Activated CD4-positive, alpha-beta T cell treated with anti-CD3 and anti-CD28 coated beads, Interleukin-2, amount 10 ng/mL, durations not matched to agents 24 days and 14 days (primary cell): Measurements from ENCODE around the gene CELA3B. TPM values are rescaled to one million over a fixed set of nuclear protein-coding genes. Genes with fewer than 3 reads are reported as not detected.
"Not testable (repeated sequence)": the region's sequence is repeated elsewhere in the genome, so short reads cannot be mapped to it uniquely, and the experiment has no call there.

Experiments
- DNase-seq: peaks from one replicate; pipeline ENCODE4 v3.0.0; 2022
- H3K27ac Mint-ChIP-seq: one replicate; pipeline ENCODE4 v1.8.0; 2022; ENCODE audit warnings: mild to moderate bottlenecking, mixed read lengths
- H3K27me3 Mint-ChIP-seq: one replicate; pipeline ENCODE4 v1.8.0; 2022; ENCODE audit warnings: mixed read lengths
- H3K36me3 Mint-ChIP-seq: one replicate; pipeline ENCODE4 v1.8.0; 2022; ENCODE audit warnings: low read depth, mild to moderate bottlenecking, mixed read lengths
- H3K4me1 Mint-ChIP-seq: one replicate; pipeline ENCODE4 v1.8.0; 2021; ENCODE audit warnings: mixed read lengths
- H3K4me3 Mint-ChIP-seq: one replicate; pipeline ENCODE4 v1.8.0; 2022; ENCODE audit warnings: mild to moderate bottlenecking, moderate library complexity, mixed read lengths
- H3K9me3 Mint-ChIP-seq: one replicate; pipeline ENCODE4 v1.8.0; 2021; ENCODE audit warnings: mixed read lengths
- intact Hi-C: fragments of 100-400 bp; cut with micrococcal nuclease; formaldehyde crosslinking; loops from one replicate; pipeline ENCODE4 v1.15.1; 2023
- total RNA-seq: library from RNA; stranded (reverse); gene quantifications from 2 replicates; pipeline ENCODE4 v1.2.3, GENCODE V29; 2022

The CELA3B gene
- total RNA-seq, 1 donor from 2014 or later: not detected

DNA sequence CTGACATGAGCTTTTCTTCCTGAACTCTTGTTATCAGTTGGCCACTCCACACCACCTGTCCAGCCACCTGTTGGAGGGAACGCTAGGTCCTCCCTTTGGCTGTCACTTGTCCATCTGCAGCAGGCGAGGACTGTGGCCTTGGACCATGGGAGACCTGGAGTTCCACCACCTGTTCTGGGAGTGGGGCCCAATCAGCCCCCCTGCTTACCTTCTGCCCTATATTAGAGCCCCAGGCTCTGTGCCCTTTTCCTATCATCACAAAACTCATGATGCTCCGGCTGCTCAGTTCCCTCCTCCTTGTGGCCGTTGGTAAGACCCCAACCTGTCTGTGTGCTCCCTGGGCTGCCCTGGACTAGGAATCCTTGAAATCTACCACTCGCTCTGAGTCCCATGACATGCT, 24.6 kb downstream of the CELA3B start, which contains the start of gene CELA3A:
Gene CELA3A (plus strand): TSS at position 249 of the 400 bp plus-strand sequence. CDS start 18 bp downstream, at position 267.
- Mint-ChIP-seq H3K36me3 (no peaks in the 10 kb centered on the region), H3K27ac (no peak within 1 kb of the TSS), H3K27me3 (peaks cover 3% of the 10 kb centered on the region), H3K4me1 (peaks cover 3% of the 10 kb centered on the region), H3K4me3 (no peak within 1 kb of the TSS), H3K9me3 (no peaks in the 10 kb centered on the region)
- intact Hi-C loops: no loop called here
- no peak for DNase-seq

DNA sequence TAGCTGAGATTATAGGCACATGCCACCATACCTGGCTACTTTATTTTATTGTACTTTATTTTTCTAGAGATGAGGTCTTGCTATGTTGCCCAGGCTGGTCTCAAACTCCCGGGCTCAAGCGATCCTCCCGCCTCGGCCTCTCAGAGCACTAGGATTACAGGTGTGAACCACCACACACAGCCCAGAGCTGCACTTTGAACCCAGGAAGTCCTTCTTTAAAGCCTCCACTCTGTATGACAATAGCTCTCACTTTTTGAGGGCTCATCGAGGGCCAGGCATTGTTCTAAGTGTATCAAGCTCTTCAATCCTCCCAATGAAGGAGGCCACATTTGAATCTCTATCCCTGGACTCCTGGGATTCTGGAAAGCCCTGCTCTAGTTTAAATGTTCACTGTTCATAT, 25.6 kb downstream of the CELA3B start:
- intact Hi-C loops, DNase-seq: not testable (repeated sequence)

DNA sequence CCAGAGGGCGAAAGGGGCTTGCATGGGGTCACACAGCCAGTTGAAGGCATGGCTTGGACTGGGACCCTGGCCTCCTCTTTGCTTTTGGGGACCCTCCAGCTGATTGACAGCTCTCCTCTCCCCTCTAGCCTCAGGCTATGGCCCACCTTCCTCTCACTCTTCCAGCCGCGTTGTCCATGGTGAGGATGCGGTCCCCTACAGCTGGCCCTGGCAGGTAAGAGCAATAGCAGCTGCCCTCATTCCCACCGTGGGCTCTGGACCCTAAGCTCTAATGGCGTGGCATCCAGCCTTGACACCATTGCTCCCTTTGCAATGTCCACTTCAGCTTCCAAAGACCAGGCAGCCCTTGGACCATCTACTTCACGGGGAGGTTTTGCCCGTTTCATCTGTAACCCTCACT, 26.1 kb downstream of the CELA3B start:
- H3K27ac Mint-ChIP-seq, intact Hi-C loops, H3K4me1 Mint-ChIP-seq, H3K9me3 Mint-ChIP-seq, DNase-seq, H3K27me3 Mint-ChIP-seq, H3K4me3 Mint-ChIP-seq, H3K36me3 Mint-ChIP-seq: not testable (repeated sequence)

More for the DNA sequence above, 25.6 kb downstream of the CELA3B start:
- H3K27me3 Mint-ChIP-seq, H3K4me3 Mint-ChIP-seq, H3K4me1 Mint-ChIP-seq, H3K27ac Mint-ChIP-seq, H3K36me3 Mint-ChIP-seq, H3K9me3 Mint-ChIP-seq: not testable (repeated sequence)

DNA sequence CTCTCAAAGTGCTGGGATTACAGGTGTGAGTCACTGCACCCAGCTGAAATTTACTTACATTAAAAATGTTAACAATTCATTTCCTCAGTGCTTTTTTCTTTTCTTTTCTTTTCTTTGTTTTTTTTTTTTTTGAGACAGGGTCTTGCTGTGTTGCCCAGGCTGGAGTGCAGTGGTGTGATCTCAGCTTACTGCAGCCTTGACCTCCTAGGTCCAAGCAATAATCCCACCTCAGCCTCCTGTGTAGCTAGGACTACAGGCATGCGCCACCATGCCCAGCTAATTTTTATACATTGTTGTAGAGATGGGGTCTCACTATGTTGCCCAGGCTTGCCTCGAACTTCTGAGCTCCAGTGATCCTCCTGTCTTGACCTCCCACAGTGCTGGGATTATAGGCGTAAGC, 27.1 kb downstream of the CELA3B start:
- H3K4me1 Mint-ChIP-seq, intact Hi-C loops, DNase-seq, H3K36me3 Mint-ChIP-seq, H3K4me3 Mint-ChIP-seq, H3K9me3 Mint-ChIP-seq, H3K27me3 Mint-ChIP-seq: not testable (repeated sequence)
- H3K27ac Mint-ChIP-seq: peak overlapping the region; percentile 51

DNA sequence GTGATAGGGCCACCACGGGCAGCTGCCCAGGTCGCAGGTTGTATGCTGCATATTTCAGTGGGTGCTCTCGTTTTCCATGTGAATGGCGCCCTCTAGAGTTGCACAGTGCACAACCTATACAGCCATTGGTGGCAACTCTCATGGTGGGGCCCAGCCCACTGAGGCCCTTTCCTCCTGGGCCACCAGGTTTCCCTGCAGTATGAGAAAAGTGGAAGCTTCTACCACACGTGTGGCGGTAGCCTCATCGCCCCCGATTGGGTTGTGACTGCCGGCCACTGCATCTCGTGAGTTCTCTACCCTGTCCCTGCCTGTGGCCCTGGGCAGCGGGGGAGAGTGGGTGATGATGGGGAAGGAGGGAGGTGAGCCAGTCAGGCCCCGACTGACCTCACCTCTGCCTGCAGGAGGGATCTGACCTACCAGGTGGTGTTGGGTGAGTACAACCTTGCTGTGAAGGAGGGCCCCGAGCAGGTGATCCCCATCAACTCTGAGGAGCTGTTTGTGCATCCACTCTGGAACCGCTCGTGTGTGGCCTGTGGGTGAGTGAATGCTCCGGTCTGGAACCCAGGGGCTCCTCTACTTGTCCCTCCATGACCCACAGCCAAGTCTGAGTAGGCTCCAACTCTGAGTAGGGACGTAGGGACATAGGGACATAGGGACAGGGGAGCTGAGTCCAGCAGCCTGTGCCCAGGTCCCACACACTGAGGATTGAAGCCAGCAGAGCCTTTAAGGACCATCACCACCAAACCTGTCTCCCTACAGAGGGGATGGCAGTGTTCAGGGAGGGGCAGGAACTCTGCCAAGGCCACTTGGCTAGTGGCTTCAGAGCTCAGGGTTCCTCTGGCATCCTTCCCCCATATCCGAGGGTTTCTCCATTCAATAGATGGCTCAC, 28.7 kb downstream of the CELA3B start:
- intact Hi-C loops: loop anchor here (1.0 kb wide), 1 partner anchor 23 kb away; no protein-coding TSS in a partner anchor
- not testable (repeated sequence) for H3K9me3 Mint-ChIP-seq, H3K4me3 Mint-ChIP-seq, H3K4me1 Mint-ChIP-seq, H3K27me3 Mint-ChIP-seq, H3K36me3 Mint-ChIP-seq, H3K27ac Mint-ChIP-seq
- peak; percentile 85 for DNase-seq

DNA sequence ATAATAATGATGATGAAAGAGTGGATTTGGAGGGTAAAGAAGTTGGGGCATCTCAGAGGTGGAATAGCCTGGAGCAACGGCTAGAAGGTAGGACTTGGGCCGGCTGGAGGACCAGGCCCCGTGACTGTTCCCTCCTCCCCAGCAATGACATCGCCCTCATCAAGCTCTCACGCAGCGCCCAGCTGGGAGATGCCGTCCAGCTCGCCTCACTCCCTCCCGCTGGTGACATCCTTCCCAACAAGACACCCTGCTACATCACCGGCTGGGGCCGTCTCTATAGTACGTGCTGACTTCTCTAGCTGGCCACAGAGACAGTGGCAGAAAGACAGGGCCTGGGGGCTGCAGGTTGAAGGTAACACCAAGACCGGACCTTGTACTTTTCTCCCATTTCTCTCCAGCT, 29.9 kb downstream of the CELA3B start:
- DNase-seq, H3K4me1 Mint-ChIP-seq, H3K27me3 Mint-ChIP-seq, H3K27ac Mint-ChIP-seq, H3K9me3 Mint-ChIP-seq, intact Hi-C loops, H3K36me3 Mint-ChIP-seq, H3K4me3 Mint-ChIP-seq: not testable (repeated sequence)

DNA sequence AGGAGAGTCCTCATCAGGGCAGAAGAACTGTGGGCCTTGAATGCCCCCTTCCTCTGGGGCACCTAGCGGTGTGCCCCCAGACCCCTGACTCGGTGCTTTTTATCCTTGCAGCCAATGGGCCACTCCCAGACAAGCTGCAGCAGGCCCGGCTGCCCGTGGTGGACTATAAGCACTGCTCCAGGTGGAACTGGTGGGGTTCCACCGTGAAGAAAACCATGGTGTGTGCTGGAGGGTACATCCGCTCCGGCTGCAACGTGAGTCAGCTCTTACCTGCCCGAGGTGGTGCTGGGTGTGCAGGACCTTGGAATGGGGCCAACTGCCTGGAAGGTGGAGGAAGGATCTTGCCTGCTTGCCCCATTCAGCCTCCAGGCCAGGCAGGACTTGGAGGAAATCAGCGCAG, 30.4 kb downstream of the CELA3B start:
- DNase-seq, H3K4me1 Mint-ChIP-seq, H3K27me3 Mint-ChIP-seq, intact Hi-C loops, H3K36me3 Mint-ChIP-seq, H3K9me3 Mint-ChIP-seq, H3K4me3 Mint-ChIP-seq, H3K27ac Mint-ChIP-seq: not testable (repeated sequence)

DNA sequence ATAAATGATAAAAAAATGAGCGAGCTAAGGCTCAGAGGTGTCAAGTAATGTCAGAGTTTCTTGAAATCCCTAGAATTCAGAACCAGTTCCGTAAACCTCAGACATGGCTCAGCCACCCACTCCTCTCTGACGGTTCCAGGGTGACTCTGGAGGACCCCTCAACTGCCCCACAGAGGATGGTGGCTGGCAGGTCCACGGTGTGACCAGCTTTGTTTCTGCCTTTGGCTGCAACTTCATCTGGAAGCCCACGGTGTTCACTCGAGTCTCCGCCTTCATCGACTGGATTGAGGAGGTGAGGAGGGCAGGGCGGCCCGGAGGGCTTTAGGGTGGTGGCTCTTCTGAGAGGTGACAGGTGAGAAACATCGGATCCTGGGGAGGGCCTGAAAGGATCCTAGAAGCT, 32.7 kb downstream of the CELA3B start:
- not testable (repeated sequence) for DNase-seq, H3K27me3 Mint-ChIP-seq, H3K4me3 Mint-ChIP-seq, H3K36me3 Mint-ChIP-seq, H3K27ac Mint-ChIP-seq, H3K9me3 Mint-ChIP-seq, H3K4me1 Mint-ChIP-seq
- intact Hi-C loops: loop anchor here (2.0 kb wide), 1 partner anchor 21 kb away; no protein-coding TSS in a partner anchor

DNA sequence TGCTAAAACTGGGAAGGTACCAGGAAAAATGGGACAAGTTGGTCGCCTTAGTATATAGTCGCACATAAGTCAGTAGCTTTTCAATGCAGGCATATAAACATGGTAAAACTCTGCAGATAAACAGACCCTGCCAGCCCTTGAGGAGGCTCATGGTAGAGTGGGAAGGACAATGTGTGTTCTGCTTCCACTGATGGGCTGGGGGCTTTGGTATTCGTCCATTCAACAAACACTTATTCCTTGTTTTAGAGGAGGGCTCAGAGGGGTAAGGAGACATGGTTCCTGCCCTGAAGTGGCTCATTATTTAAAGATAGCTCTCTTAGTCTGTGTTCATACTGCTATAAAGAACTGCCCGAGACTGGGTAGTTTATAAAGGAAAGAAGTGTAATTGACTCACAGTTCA, 35.9 kb downstream of the CELA3B start:
- H3K4me3 Mint-ChIP-seq, intact Hi-C loops: not testable (repeated sequence)

DNA sequence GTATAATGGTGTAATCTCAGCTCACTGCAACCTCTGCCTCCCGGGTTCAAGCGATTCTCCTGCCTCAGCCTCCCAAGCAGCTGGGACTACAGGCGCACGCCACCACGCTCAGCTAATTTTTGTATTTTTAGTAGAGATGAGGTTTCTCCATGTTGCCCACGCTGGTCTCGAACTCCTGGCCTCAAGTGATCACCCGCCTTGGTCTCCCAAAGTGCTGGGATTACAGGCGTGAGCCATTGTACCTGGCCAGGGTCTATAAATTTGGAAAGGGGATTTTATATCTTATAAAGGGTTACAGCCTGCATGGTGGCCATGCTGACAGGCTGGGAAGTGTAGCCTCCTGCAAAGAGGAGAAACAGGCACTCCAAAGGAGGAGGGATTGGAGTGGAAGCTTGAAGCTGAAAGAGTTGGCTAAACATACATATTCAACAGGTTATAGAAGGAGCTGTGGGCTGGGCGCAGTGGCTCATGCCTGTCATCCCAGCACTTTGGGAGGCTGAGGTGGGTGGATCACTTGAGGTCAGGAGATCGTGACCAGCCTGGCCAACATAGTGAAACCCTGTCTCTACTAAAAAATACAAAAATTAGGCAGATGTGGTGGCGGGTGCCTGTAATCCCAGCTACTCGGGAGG, 37.9 kb downstream of the CELA3B start:
- H3K9me3 Mint-ChIP-seq, H3K27me3 Mint-ChIP-seq, H3K27ac Mint-ChIP-seq, intact Hi-C loops, H3K4me3 Mint-ChIP-seq, DNase-seq, H3K36me3 Mint-ChIP-seq: not testable (repeated sequence)
- H3K4me1 Mint-ChIP-seq: peaks cover 13% of the 10 kb centered on the region

More for the DNA sequence above, 35.9 kb downstream of the CELA3B start:
- H3K9me3 Mint-ChIP-seq, H3K36me3 Mint-ChIP-seq, DNase-seq, H3K27ac Mint-ChIP-seq, H3K27me3 Mint-ChIP-seq, H3K4me1 Mint-ChIP-seq: not testable (repeated sequence)

DNA sequence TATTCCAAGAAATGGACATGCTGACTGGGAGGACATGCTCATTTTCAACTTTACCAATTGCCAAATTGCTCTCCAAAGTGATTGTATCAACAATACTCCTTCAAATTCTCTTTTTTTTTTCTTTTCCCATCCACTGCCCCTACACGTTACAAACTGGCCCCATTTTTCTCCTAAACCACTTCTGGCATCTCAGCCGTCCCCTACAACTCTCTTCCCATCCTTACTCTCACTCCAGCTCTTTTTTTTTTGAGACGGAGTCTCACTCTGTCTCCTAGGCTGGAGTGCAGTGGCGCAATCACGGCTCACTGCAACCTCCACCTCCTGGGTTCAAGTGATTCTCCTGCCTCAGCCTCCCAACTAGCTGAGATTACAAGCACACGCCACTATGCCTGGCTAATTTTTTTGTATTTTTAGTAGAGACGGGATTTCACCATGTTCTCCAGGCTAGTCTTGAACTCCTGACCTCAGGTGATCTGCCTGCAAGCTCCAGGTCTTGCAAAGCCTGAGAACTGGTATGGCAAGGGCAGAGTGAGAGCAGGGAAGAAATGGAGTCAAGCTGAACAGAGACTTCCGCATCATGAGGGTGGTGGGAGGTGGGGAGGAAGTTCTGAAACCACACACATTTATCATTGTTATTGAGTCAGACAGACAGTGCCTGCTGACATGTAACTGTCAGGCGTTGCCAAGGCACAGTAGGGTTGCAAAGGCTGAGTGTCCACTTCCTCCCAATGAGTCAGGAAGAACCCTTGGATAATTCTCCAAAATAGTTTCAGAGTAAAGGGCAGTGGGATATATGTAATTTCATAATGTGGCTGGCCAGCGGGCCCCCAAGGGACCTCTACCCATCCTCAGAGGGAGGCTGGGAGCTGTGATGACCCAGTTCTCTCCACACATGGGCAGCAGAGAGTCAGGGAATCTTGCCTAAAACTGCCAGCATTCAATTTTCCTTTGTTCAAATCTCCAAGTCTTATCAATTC, 42.0 kb downstream of the CELA3B start:
- H3K4me1 Mint-ChIP-seq: peaks cover 22% of the 10 kb centered on the region
- H3K9me3 Mint-ChIP-seq: no peaks in the 10 kb centered on the region
- intact Hi-C loops: loop anchor here (1.0 kb wide), 1 partner anchor 33 kb away; the partner anchor contains the start of gene CDC42
- H3K27me3 Mint-ChIP-seq: no peaks in the 10 kb centered on the region
- no peaks in the 10 kb centered on the region for H3K36me3 Mint-ChIP-seq
- peak overlapping the region; percentile 41 for H3K4me3 Mint-ChIP-seq
- peak; percentile 92 for DNase-seq
- peak overlapping the region; percentile 96 for H3K27ac Mint-ChIP-seq

DNA sequence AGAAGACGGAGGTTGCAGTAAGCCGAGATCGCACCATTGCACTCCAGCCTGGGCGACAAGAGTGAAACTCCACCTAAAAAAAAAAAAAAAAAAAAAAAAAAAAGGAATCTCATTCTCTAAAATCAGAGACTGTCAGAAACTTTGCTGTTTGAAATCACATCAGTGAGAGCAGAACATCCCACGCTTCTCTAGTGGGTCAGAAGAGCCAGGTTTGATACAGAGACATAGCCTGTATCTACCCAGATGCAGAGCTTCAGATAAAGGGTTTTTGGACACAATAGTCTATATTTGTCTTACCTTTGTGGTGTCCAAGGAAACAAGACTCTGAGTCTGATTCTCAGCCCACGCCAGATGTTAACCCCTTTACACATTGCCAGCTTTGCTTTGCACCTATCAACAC, 44.2 kb downstream of the CELA3B start:
- no peak for DNase-seq
- no peaks in the 10 kb centered on the region for H3K9me3 Mint-ChIP-seq
- no peak overlapping the region for H3K4me3 Mint-ChIP-seq
- H3K27me3 Mint-ChIP-seq: no peaks in the 10 kb centered on the region
- intact Hi-C loops: loop anchor here (10.0 kb wide), 1 partner anchor 726 kb away; the partner anchor contains the start of gene ECE1
- H3K27ac Mint-ChIP-seq: no peak overlapping the region
- H3K36me3 Mint-ChIP-seq: peaks cover 2% of the 10 kb centered on the region
- peaks cover 33% of the 10 kb centered on the region for H3K4me1 Mint-ChIP-seq
